IMR-90 (cell line): ENCODE results near the gene GTF2F2.

Experiments used
- BHLHE40 ChIP-seq: fragments of 150-350 bp; IDR thresholded peaks from 2 replicates; pipeline ENCODE4 v1.6.1; 2016; ENCODE audit warnings: mild to moderate bottlenecking, low read depth, low read length
- CEBPB ChIP-seq: IDR thresholded peaks from 2 replicates; pipeline ENCODE4 v1.6.1; 2012; ENCODE audit warnings: low read depth, low read length, improper control_type of control experiment
- CHD1 ChIP-seq: IDR thresholded peaks from 2 replicates; pipeline ENCODE4 v1.6.1; 2012; ENCODE audit warnings: low read depth, low read length, improper control_type of control experiment
- CTCF ChIP-seq: conservative IDR thresholded peaks from 2 replicates; pipeline ENCODE4 v1.5.1; 2012; ENCODE audit warnings: mild to moderate bottlenecking, low read depth, low read length, improper control_type of control experiment
- ELK1 ChIP-seq: fragments of 150-350 bp; IDR thresholded peaks from 2 replicates; pipeline ENCODE4 v1.6.1; 2016; ENCODE audit warnings: low read depth, mild to moderate bottlenecking, low read length, moderate library complexity, borderline replicate concordance
- FOS ChIP-seq: fragments of 150-350 bp; IDR thresholded peaks from 2 replicates; pipeline ENCODE4 v1.6.1; 2016; ENCODE audit warnings: low read depth, low read length
- MAZ ChIP-seq: IDR thresholded peaks from 2 replicates; pipeline ENCODE4 v1.6.1; 2012; ENCODE audit warnings: low read depth, mild to moderate bottlenecking, low read length, improper control_type of control experiment, moderate library complexity, borderline replicate concordance
- MXI1 ChIP-seq: IDR thresholded peaks from 2 replicates; pipeline ENCODE4 v1.6.1; 2012; ENCODE audit warnings: low read depth, mild to moderate bottlenecking, low read length, moderate library complexity, borderline replicate concordance
- POLR2A ChIP-seq: IDR thresholded peaks from 2 replicates; pipeline ENCODE4 v1.6.1; 2012; ENCODE audit warnings: mild to moderate bottlenecking, low read depth, low read length
- RAD21 ChIP-seq: IDR thresholded peaks from 2 replicates; pipeline ENCODE4 v1.6.1; 2012; ENCODE audit warnings: low read length, improper control_type of control experiment
- SMC3 ChIP-seq: fragments of 150-350 bp; IDR thresholded peaks from 2 replicates; pipeline ENCODE4 v1.6.1; 2016; ENCODE audit warnings: low read depth, mild to moderate bottlenecking, antibody characterized with exemption, low read length, moderate library complexity
- USF2 ChIP-seq: fragments of 150-350 bp; IDR thresholded peaks from 2 replicates; pipeline ENCODE4 v1.6.1; 2017; ENCODE audit warnings: mild to moderate bottlenecking, antibody characterized with exemption, low read length, low read depth

GRCh38 chr13:45209229-45209628 is 88.9 kb downstream of the GTF2F2 start:
- TF ChIP-seq BHLHE40 (no peak), CTCF (no peak), CEBPB (peak; percentile 70), RAD21 (no peak), CHD1 (no peak), POLR2A (no peak), MXI1 (no peak), USF2 (no peak), MAZ (no peak), SMC3 (no peak), ELK1 (no peak), FOS (no peak)
